UCSD-AML1 (cell line): ENCODE data around the gene GGCX.
"Not testable (repeated sequence)": the region's sequence is repeated elsewhere in the genome, so short reads cannot be mapped to it uniquely, and the experiment has no call there.

Source experiments
- DNase-seq: peaks from one replicate; lab custom pipeline; 2025; ENCODE audit not compliant: unreplicated experiment; lab: John Stamatoyannopoulos, UW

Gene GGCX

GRCh38 chr2:85577063-85577385, 15.7 kb upstream of the GGCX start:
- DNase-seq, result no peak

DNA sequence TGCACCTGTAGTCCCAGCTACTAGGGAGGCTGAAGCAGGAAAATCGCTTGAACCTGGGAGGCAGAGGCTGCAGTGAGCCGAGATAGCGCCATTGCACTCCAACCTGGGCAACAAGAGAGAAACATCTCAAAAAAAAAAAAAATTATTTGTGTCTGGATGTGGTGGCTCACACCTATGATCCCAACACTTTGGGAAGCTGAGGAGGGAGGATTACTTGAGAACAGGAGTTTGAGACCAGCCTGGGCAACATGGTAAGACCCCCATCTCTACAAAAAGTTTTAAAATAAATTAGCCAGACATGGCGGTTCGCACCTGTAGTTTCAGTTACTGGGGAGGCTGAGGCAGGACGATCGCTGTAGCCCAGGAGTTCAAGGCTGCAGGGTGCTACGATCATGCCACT, 14.4 kb upstream of the GGCX start:
- no peak for DNase-seq

- DNase-seq, result no peak
These were observed 5.0 kb upstream of the GGCX start for GRCh38 chr2:85566265-85566664.

DNA sequence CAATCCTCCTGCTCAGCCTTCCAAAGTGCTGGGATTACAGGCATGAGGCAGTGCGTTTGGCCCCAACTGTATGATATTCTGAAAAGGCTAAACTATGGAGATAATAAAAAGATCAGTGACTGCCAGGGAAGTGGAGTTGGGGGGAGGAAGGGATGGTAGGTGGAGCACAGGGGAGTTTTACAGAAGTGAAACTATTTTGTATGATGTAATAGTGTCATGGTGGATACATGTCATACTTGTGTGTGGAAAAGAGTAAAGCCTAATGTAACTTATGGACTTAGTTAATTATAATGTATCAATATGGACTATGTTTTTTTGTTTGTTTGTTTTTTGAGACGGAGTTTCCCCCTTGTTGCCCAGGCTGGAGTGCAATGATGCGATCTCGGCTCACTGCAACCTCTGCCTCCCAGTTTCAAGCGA, 2.9 kb upstream of the GGCX start:
- no peak for DNase-seq

DNA sequence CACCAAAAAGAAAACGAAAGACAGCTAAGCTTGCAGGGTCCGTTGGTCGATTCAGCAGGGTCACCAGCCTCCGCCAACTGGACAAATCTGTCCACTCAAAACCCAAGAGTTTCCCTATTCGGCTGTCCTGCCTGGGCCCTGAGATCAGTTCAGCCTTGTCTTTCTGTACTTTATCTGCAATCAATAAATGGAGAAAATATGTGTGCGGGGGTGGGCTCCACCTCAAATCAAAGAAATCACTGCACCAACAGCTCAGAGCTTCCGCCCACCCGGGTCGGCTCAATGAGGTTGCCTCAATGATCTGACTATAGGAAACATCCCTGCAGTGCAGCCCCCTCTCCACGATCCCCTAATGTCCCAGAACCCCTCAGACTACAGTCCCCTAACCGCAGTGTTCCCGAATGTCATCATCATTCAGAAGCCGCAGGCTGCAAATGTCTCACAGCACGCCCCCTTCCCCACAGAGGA, 447 bp downstream of the GGCX start:
- DNase-seq, result no peak

- DNase-seq, result not testable (repeated sequence)
These were observed 928 bp downstream of the GGCX start for GRCh38 chr2:85560403-85560726.

DNA sequence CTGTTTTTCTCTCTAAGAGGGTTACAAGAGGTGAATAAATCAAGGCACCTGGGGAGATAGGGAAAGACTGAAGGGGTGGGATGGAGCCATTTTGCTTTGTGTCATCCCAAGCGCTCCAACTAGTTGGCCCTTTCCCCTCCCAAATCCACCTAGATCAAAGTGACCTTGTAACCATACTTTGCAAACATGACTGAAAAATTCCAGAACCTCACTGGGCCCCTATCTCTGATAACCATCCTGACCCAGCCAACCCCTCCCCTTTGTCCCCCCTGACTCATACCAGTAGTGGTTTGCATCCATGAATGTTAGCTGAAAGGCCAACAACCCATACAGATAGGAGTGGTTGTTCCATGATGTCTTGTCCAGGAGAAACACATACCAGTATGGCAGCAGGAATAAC, 3.1 kb downstream of the GGCX start:
- no peak for DNase-seq

DNA sequence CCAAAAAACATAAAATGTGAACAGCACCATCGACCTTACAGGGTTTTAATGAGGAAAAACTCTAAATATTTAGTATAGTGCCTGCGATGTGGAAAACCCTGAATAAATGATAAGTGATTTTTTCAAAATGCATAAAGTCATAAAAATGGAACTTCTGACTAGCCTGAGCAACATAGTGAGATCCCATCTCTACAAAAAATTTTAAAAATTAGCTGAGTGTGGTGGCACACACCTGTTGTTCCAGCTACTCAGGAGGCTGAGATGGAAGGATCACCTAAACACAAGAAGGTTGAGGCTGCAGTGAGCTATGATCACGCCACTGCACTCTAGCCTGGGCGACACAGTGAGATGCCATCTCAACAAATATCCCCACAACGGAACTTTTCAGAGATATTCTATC, 4.2 kb downstream of the GGCX start:
- DNase-seq, result no peak

GRCh38 chr2:85554980-85555612, 6.2 kb downstream of the GGCX start:
- DNase-seq, result no peak

DNA sequence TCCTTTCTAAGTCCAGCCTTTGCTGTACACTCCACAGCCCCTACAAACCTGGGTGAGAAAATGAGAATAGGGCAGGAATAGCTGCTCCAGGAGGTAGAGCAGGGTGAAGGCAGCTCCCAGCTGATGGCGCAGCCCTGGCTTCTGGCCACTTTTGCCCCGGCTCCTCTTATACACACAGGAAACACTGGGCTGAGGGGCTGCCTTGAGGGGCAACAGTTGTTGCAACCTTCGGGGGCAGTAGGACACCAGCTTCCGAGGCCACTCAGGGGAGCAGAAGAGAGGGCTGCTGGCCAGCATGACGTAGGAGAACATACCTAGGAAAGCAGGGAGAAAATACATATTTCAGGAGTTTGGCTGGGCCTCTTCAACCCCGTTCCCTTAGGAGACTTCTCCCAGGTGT, 8.1 kb downstream of the GGCX start:
- DNase-seq, result no peak

DNA sequence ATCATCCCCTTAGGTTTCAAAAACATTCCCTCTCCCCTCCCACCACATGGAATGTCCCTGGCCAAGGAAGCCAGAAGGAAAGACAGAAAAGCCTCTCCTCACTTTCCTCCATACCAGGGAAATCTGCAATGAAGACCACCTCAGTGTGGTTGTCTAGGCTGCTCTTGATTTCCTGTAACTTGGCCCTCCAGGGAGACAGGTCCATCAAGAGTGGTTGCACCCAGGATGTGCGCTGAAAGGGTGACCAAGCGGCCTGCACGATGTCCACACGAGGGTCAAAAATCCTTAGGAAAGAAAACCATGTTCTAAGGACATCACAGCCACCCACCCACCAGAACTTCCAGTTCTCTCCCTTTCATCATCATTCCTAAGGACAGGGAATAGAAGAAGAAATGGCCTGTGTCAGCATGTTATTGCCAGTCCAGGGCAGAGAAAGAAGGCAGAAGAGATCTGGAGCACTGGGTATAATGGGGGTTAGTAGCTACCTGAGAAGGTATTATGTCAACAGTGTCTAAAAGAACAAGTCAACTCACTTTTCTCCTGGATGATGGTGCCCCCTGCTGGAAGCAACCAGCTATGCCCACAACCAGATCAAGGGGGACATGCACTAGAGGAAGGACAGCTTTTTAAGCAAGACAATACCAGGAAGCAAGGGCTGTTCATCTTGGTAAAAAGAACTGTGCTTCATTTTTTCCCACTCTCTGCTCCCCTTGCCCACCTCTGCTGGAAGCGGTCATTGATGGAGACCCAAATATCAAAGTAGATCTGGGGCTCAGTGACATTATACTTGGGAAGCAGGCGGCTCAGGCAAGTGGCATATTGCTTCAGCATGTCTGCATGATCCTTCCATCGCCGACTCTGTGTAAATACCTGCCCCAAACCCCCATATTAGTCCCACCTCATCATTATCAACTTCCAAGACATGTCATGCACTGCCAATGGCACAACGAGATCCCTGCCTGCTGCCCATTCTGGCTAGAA, 9.3 kb downstream of the GGCX start:
- peak; percentile 75 for DNase-seq

DNA sequence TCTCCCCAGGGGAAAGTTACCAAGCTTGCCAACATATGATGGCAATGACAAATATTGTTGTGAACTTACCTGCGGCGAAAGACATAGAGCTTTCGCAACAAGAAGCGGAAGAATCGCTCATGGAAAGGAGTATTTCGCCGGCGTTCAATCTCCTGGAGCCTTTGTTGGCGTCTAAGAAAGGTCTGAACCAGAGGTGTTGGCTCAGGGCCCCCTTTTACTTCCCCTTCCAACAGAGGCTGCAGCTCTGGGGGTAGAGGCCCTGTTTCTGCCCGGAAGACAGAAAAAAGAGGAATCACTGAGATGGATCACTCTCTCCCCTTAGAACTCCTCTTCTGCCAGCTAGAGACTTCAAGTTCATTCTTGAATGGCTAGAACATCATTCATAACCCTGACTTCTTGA, 10.8 kb downstream of the GGCX start:
- no peak for DNase-seq

GRCh38 chr2:85549826-85550225, 11.5 kb downstream of the GGCX start:
- DNase-seq, result no peak

DNA sequence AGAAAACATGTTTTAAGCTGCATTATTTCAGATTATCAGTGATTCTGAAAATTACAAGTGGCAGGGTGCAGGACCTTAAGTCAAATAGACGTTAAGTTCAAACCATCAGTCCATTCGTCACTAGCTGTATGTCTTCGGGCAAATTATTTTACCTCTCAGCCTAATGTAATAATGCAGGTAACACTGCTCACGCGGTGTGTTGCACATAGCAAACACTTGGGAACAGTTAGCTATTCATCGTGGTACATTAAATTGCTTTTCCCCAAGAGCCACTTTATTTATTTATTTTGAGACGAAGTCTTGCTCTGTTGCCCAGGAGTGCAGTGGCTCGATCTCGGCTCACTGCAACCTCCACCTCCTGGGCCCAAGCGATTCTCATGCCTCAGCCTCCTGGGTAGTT, 12.2 kb downstream of the GGCX start:
- DNase-seq, result no peak

DNA sequence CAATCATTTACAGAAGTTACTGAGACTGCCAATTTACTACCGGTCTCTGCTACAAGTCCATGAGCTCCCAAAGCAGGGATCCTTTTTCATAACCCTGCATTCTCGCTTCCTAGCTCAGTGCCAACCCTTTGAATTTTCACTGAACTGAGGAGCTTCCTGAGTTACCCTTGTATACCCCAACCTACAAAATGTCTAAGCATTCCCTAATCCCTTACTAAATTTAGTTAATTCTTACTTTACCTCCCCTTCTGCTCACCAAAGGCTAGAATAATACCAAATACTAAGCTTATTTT, 12.7 kb downstream of the GGCX start:
- DNase-seq, result no peak

- no peak for DNase-seq
These were observed 13.3 kb downstream of the GGCX start for GRCh38 chr2:85547859-85548607.

GRCh38 chr2:85547089-85547858, 14.0 kb downstream of the GGCX start:
- no peak for DNase-seq

DNA sequence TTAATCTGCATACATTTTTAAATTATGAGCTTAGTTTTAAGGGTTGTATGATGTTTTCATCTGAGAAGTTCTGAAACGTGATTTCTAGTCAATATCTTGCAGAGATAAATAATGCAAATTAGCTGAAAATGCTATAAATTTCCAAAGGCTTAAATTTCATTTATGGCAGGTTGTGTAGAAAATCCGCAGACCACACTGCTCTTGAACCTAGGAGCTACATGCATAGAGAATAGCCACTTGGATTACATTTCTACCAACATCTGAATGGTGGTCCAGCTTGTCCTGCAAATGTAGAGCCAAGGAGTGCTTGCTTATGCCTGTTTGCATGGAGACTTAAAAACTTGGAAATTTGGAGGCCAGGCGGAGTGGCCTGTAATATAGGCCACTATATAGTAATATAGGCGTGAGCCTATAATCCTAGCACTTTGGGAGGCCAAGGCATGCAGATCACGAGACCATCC, 15.5 kb downstream of the GGCX start:
- no peak for DNase-seq

DNA sequence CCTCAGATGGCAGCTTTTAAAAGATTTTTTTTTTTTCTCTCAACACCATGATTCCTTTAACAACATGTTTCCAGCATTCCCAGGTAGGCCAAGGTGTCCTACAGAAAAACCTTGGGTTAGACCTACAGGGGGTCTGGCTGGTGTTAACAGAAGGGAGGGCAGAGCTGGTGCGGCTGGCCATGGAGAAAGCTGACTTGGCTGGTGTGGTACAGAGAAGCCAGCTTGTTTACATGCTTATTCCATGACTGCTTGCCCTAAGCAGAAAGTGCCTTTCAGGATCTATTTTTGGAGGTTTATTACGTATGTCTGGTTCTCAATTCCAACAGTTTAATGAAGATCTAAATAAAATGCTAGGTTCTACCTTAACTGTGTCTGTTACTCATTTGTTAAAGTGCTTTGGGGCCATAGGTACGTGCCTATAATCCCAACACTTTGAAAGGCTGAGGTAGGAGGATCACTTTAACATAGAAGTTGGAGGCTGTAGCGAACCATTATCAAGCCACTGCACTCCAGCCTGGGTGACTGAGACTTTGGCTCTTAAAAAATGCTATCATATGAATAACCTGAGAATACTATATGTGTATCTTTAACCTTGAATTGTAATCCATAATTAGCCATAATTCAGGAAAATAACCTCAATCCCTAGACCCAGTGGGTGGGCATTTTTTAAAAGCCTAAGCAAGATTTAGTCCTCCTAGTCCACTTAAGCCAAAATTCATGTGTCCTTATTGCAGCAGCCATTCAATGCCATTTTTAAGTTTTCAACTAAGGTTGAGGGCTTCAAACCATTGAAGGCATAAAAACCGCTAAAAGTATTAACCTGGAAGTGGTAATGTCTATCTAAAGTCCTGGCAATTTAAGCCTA, 16.1 kb downstream of the GGCX start:
- not testable (repeated sequence) for DNase-seq

- not testable (repeated sequence) for DNase-seq
These were observed 17.0 kb downstream of the GGCX start for GRCh38 chr2:85544254-85544691.
